GM23248 (cell line): ENCODE measurements around the gene ANAPC2.

Source experiments
- EZH2 ChIP-seq: fragments of 200-600 bp; sonication (generic); IDR thresholded peaks from 2 replicates; pipeline ENCODE4 v1.6.1; 2018; ENCODE audit warnings: antibody characterized with exemption, mild to moderate bottlenecking; ENCODE audit not compliant: insufficient read depth, poor library complexity, severe bottlenecking
- EZH2phosphoT487 ChIP-seq: fragments of 200-600 bp; sonication (generic); IDR thresholded peaks from 2 replicates; pipeline ENCODE4 v1.6.1; 2018; ENCODE audit warnings: antibody characterized with exemption, moderate library complexity, mild to moderate bottlenecking, low read depth; ENCODE audit not compliant: insufficient read depth

DNA sequence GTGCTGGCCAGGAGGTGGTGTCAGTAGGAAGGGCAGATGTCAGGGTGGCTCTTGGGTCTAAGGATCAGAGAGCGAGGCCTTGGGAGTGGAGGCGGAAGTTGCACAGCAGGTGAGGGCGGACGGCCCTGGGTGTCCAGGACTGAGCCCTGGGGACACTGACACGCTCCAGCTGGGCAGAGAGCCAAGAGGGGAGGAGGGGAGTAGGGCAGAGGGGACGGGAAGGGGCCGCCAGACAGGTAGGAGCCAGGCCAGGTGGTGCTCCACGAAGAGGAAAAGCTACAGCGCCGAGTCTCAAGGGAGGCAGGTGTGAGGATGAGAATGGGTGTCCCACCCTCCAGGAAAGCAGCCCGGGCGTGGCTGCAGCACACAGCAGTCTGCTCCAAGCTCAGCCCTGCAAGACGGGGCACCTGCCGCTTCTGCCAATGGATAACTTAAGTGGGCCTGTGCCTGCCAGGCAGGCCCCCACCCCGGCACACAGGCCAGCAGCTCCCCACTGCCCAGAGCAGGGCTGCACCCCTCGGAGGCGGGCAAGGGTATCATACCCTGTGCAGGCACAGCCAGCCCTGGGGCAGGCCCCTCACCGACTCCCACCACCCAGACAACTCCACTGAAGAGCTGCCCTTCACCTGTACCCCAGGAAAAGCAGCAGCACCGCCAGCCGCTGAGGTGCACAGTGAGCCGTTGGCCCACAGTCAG is 7.3 kb upstream of the ANAPC2 start:
- no peak for TF ChIP-seq EZH2
- no peak for TF ChIP-seq EZH2phosphoT487
